Parathyroid adenoma (tissue), 2 donors: ENCODE results near the gene EDIL3.

Source experiments
- H2AFZ ChIP-seq: fragments of 300-600 bp; sonication (generic); one replicate; pipeline ENCODE4 v1.7.0; 2017; ENCODE audit warnings: antibody characterized with exemption, mild to moderate bottlenecking
- H3K27ac ChIP-seq: fragments of 300-600 bp; sonication (generic); one replicate; pipeline ENCODE4 v1.7.0; 2017
- H3K27me3 ChIP-seq: fragments of 300-600 bp; sonication (generic); one replicate; pipeline ENCODE4 v1.7.0; 2017; ENCODE audit warnings: low read length; ENCODE audit not compliant: control insufficient read depth, insufficient read depth
- H3K36me3 ChIP-seq: fragments of 300-600 bp; sonication (generic); one replicate; pipeline ENCODE4 v1.7.0; 2017; ENCODE audit warnings: low read length; ENCODE audit not compliant: control insufficient read depth, insufficient read depth
- H3K4me1 ChIP-seq: fragments of 300-600 bp; sonication (generic); one replicate; pipeline ENCODE4 v1.7.0; 2017; ENCODE audit warnings: control low read depth
- H3K4me2 ChIP-seq: fragments of 300-600 bp; sonication (generic); one replicate; pipeline ENCODE4 v1.7.0; 2017; ENCODE audit warnings: low read length
- H3K4me3 ChIP-seq: fragments of 300-600 bp; sonication (generic); one replicate; pipeline ENCODE4 v1.7.0; 2017; ENCODE audit warnings: low read depth, low read length
- H3K79me2 ChIP-seq: fragments of 300-600 bp; sonication (generic); one replicate; pipeline ENCODE4 v1.7.0; 2017; ENCODE audit warnings: control low read depth
- H3K9ac ChIP-seq: fragments of 300-600 bp; sonication (generic); one replicate; pipeline ENCODE4 v1.7.0; 2017; ENCODE audit warnings: mild to moderate bottlenecking
- H3K9me3 ChIP-seq: fragments of 300-600 bp; sonication (generic); one replicate; pipeline ENCODE4 v1.7.0; 2017; ENCODE audit warnings: low read length; ENCODE audit not compliant: control insufficient read depth
- TF ChIP-seq, protein P1 (sequence below): fragments of 300-600 bp; sonication (generic); IDR thresholded peaks from one replicate; pipeline ENCODE4 v1.7.0; 2017; ENCODE audit warnings: antibody characterized with exemption, mild to moderate bottlenecking
- donor health status: primary hyperparathyroidism.

EDIL3 gene, protein sequence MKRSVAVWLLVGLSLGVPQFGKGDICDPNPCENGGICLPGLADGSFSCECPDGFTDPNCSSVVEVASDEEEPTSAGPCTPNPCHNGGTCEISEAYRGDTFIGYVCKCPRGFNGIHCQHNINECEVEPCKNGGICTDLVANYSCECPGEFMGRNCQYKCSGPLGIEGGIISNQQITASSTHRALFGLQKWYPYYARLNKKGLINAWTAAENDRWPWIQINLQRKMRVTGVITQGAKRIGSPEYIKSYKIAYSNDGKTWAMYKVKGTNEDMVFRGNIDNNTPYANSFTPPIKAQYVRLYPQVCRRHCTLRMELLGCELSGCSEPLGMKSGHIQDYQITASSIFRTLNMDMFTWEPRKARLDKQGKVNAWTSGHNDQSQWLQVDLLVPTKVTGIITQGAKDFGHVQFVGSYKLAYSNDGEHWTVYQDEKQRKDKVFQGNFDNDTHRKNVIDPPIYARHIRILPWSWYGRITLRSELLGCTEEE

DNA sequence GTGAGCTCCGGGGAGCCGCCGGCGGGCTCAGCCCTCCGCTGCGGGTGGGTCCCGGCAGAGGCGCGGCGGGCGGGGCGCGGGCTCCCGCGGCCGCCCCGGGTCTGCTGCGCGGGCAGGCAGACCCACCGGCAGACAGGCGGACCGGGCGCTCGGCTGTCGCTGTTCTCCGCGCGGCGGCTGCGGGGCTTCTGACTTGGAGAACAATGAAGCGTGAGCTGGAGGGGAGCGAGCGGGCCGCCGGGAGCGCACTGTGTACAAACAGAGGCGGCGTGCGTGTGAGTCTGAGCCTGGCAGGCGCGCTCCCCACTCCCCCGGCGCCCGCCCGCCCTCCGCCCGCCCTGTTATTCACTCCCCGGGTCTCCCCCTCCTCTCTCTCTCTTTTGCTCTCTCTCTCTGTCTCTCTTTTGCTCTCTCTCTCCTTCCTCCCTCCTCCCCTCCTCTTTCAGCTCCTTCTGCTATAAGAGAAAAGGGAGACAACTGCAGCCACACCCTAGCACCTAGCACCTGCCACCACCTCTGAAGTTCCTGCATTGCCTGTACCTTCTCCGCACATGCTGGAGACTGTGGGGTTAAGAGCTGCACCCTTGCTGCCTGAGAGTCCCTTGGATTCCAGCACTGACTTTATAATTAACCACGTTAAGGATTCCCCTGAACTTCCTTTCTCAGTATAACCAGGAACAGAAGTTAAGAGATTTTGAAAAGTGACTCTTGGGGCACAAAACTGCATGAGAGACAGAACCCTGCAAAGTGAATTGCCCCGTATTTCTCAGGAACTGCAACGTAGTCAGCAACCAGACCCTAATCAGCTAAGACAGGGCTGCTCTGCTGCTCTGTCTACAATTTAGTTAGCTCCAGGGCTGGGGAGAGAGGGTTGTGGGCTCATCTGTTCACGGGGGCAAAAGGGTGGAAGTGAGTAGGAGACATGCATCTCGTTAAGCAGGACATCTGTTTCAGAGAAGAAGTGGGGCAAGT, at the start of gene EDIL3:
EDIL3 (minus strand) TSS at position 277 of the 972 bp plus-strand sequence. CDS start 506 bp downstream, outside the sequence.
- Histone ChIP-seq H3K4me2 (peak within 1 kb of the TSS; percentile 76), H3K4me3 (peak within 1 kb of the TSS; percentile 39), H3K27me3 (no peaks in the 10 kb centered on the region), H3K79me2 (no peaks in the 10 kb centered on the region), H3K4me1 (no peaks in the 10 kb centered on the region), H2AFZ (peak within 1 kb of the TSS; percentile 60), H3K9me3 (no peaks in the 10 kb centered on the region), H3K27ac (no peak within 1 kb of the TSS), H3K36me3 (no peaks in the 10 kb centered on the region), H3K9ac (no peak within 1 kb of the TSS)
- TF ChIP-seq, protein P1, sequence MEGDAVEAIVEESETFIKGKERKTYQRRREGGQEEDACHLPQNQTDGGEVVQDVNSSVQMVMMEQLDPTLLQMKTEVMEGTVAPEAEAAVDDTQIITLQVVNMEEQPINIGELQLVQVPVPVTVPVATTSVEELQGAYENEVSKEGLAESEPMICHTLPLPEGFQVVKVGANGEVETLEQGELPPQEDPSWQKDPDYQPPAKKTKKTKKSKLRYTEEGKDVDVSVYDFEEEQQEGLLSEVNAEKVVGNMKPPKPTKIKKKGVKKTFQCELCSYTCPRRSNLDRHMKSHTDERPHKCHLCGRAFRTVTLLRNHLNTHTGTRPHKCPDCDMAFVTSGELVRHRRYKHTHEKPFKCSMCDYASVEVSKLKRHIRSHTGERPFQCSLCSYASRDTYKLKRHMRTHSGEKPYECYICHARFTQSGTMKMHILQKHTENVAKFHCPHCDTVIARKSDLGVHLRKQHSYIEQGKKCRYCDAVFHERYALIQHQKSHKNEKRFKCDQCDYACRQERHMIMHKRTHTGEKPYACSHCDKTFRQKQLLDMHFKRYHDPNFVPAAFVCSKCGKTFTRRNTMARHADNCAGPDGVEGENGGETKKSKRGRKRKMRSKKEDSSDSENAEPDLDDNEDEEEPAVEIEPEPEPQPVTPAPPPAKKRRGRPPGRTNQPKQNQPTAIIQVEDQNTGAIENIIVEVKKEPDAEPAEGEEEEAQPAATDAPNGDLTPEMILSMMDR, result no peak

DNA sequence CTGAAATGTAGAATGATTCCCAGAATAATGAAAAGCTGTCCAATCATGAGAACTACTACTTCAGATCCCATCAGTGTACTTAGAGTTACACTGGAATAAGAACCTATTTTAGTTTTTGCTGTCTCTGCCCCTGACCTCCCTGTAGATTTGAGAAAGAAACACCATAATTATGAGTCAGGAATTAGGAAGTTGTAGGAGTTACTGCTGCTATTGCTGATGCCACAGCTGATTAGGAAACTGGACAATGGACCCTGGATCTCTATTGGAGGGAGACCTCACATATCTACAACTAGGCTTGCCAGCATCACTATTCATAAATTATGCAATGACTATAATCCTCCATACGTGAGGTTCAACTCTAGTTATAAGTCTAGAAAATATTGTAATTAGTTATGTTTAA, 48.8 kb upstream of the EDIL3 start:
- no peaks in the 10 kb centered on the region for H3K4me1 ChIP-seq
- no peaks in the 10 kb centered on the region for H3K9me3 ChIP-seq
- H3K27ac ChIP-seq, result no peak overlapping the region
- H3K36me3 ChIP-seq, result no peaks in the 10 kb centered on the region
- no peaks in the 10 kb centered on the region for H3K79me2 ChIP-seq
- TF ChIP-seq, protein P1, result no peak
- no peak overlapping the region for H3K9ac ChIP-seq
- H3K27me3 ChIP-seq, result no peaks in the 10 kb centered on the region
- no peak overlapping the region for H3K4me2 ChIP-seq
- no peak overlapping the region for H2AFZ ChIP-seq
- H3K4me3 ChIP-seq, result no peak overlapping the region

DNA sequence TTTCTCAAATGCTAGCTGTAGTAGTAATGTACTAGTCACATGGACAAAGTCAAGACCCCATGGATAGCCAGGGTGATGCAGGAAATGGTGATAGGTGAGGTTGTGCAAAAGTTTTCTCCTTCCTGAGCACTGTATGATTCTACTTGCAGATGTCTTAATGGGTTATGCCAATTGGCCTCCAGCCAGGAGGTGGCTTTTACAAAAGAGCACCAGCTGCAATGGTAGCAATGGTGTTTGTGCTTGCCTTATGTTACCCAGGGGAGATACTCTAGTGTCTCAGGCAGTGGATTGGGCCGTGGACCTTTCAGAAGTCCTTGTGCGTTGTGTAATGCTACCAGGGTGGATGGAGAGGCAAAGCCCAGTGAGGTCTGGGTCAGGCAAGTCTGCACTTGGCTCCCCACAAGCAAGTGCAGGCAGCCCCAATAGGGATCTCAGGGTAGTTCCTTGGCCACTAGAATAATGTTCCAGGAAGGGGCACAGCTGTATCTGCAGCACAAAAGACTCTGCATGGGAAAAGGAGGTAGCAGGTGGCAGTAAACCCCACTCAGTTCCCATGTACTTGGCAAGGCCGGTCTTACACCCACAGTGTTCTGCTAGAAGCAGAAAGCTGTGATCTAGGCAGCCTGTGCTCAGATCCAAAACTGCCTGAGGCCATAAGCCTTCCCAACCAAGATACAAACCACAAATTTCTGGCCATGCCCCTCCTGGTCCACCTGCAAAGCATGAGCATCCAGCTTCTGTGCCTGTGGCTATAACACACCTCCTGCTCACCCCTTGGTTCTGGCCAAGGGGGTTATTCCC, 46.4 kb upstream of the EDIL3 start:
- H3K4me1 ChIP-seq, result no peaks in the 10 kb centered on the region
- no peak overlapping the region for H3K27ac ChIP-seq
- no peaks in the 10 kb centered on the region for H3K9me3 ChIP-seq
- no peaks in the 10 kb centered on the region for H3K79me2 ChIP-seq
- no peak overlapping the region for H3K4me2 ChIP-seq
- no peak overlapping the region for H3K4me3 ChIP-seq
- TF ChIP-seq, protein P1, result no peak
- no peaks in the 10 kb centered on the region for H3K27me3 ChIP-seq
- H2AFZ ChIP-seq, result no peak overlapping the region
- no peaks in the 10 kb centered on the region for H3K36me3 ChIP-seq
- no peak overlapping the region for H3K9ac ChIP-seq

DNA sequence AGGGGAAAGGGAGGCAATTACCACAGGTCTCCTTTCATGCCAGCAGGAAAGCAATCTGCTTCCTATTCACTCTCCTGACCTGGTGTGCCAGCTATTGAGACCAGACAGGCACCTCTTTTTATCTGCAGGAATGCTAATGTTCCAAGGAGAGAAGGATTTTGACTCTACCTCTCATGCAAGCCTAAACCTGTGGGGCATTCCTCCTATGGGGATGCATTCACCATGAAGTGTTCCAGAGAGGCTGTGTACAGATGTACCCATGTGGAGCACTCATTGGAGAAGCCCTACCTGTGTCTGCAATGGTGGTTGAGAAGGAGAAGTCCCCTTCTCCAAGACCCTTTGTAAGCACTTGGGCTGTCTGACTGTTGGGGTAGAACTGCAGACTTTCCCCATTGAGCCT, 45.4 kb upstream of the EDIL3 start:
- Histone ChIP-seq H3K36me3 (no peaks in the 10 kb centered on the region), H3K27me3 (no peaks in the 10 kb centered on the region), H3K9me3 (no peaks in the 10 kb centered on the region), H3K4me2 (no peak overlapping the region), H3K4me1 (no peaks in the 10 kb centered on the region), H3K4me3 (no peak overlapping the region), H2AFZ (no peak overlapping the region), H3K79me2 (no peaks in the 10 kb centered on the region), H3K9ac (no peak overlapping the region), H3K27ac (no peak overlapping the region)
- TF ChIP-seq, protein P1, result no peak
